GM21526 (cell line): Measurements from ENCODE around the gene FGFR1OP2.
"Not testable (repeated sequence)": the region's sequence is repeated elsewhere in the genome, so short reads cannot be mapped to it uniquely, and the experiment has no call there.

Experiments
- ATAC-seq: cut with Tn5 transposase; IDR thresholded peaks from one replicate; pipeline ENCODE4 v1.9.1; 2021; ENCODE audit warnings: moderate library complexity; ENCODE audit not compliant: unreplicated experiment, low FRiP score

FGFR1OP2 gene

DNA sequence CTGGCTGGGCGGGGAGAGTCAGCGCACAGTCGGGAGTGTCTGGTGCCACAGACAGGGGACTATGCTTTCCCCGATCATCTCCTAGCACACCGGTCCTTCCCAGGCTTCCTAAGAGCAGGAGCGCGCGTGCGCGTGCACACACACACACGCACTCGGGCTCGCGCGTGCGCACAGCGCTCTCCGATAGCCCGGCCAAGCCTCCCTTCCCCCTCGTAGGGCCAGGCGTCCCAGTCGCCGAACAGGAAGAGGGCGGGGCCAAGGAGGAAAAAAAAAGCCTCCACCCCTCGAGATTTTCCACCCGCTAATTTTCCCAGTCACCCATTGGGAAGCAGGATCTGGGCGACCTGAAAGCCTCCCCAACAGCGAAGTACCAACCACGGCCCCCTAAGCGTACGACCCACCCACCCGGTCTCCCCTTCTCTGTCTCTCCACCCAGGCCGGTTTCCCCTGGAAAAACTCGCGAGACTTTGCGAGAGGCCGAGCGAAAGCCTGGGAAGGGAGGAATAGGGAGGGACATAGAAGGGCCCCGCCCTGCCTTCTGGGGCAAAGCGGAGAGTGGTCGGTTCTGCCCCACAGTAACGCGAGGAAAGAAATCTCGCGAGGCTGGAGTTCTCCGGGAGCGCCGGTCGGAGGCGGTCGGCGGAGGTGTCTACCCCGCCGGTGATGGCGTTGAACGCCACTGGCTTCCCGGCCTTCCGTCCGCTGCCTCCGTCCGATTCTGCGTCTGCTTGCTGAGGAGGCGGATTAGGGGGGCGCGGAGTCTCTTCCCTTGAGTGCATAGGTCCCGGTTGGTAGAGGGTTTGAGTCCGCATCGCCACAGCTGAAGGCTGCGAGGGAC lies at the start of gene FGFR1OP2, which contains the start of gene INTS13:
Gene FGFR1OP2, plus strand, starts transcription at position 608 of the 838 bp plus-strand sequence. CDS start 15,689 bp downstream, outside the sequence.
Gene INTS13, minus strand, starts transcription at position 119 of the 838 bp plus-strand sequence. CDS start 1,178 bp downstream, outside the sequence.
- peak; percentile 77 for ATAC-seq

DNA sequence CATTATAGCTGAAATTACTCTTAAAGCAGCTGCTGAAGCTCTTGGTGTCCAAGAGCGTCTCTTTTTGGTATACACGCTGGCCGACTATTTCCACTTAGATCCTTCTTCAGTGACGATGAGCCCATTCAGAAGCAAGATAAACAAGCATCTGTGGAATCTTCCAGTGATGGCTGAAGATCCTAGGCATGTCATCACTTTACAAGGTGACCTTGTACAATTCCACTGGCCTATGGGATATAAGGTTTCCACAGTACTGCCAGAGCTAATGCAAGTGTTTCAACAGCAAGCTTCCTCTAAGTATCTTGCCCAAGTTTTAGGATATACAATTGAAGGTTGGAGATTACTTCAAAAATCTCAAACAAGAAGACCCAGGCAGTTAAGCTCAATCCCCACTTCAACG lies 47.5 kb upstream of the FGFR1OP2 start:
- no peak for ATAC-seq

DNA sequence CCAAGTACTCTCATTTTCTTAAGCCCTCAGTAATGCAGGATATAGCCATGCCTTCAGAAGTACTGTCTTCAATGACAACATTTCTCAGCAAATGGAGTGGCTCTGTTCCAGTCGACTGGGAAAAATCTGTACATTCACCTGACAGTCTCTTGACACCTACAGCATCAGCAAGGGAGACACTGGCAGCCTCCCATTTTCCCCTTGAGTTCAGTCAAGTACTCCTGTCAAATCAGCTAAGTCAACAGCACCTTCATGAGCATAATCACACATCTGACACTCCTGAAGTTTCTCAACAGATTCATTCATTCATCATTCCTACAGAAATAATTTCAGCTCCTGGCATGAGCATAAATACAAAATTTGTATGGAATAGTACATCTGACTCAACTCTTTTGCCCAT lies 46.6 kb upstream of the FGFR1OP2 start:
- ATAC-seq: no peak

DNA sequence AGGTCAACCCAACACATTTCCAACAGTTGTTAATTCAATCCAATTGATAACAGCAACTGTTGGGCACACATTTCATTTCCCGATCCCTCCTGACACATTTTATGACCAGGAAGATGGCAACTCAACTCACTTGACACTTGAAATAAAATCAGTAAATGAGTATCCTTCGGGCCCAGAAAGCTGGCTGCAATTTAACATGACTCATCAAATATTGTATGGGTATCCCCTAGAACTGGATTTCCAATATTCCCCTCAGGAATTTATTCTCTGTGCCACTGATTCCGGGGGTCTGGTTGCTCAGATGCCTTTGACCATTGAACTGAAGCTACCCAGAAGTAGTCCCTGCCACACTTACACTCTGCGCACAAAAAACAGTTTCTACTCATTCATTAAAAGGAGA lies 42.6 kb upstream of the FGFR1OP2 start:
- ATAC-seq: no peak

DNA sequence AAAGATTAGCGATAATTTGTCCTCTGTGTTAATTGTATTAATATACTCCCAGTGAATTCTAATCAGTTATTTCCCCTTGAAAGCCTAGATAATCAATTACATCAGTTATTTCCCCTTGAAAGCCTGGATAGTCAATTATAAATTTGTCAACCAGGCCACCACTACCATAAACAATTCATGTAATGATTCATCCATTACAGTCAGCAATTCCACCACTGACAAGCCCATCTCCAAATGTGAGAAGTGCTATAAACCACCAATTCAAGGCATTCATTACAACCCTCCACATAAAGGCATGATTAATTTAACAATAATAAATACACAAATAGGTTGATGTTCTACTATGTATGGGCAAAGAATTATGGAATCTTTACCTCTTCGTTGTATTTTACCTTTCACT lies 41.4 kb upstream of the FGFR1OP2 start:
- ATAC-seq: no peak

DNA sequence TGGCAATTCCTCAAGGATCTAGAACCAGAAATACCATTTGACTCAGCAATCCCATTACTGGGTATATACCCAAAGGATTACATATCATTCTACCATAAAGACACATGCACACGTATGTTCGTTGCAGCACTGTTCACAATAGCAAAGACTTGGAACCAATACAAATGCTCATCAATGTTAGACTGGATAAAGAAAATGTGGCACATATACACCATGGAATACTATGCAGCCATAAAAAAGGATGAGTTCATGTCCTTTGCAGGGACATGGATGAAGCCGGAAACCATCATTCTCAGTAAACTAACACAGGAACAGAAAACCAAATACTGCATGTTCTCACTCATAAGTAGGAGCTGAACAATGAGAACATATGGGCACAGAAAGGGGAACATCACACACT lies 34.9 kb upstream of the FGFR1OP2 start:
- not testable (repeated sequence) for ATAC-seq

DNA sequence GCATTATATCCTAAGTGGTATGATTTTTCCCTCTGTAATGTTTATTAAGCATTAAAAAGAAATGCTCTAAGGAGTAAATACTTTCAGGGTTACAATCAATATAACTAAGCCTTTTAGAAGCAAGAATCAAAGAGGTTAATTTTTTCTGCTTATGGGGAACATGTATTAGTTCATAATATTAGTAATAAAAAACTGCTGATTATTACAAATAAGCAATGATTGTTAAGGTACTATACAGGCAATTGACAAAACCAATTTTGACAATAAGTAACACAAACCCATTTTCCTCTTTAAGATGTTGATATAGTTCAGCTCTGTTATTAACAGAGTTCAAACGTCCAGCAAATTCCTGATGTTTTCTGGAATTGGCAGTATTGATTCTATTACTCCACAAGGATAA lies 32.2 kb upstream of the FGFR1OP2 start:
- no peak for ATAC-seq

DNA sequence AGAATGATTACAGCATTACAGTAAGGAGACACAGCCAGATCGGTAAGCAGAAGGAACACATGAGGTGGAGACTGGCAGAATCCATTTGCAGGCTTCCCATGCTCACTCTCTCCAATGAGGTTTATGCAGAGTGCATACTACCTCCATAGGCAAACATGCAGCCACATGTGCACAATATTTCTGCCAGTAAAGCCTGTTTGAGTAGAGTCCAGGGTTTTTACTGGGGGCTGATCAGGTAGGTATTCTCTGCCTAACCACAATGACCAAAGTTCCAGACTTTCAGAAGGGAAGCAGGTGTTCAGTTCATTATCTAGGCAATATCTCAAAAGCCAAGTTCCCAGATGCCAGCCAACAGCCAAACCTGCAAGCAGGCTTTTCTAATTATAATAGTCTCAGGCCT lies 31.6 kb upstream of the FGFR1OP2 start:
- ATAC-seq: no peak

DNA sequence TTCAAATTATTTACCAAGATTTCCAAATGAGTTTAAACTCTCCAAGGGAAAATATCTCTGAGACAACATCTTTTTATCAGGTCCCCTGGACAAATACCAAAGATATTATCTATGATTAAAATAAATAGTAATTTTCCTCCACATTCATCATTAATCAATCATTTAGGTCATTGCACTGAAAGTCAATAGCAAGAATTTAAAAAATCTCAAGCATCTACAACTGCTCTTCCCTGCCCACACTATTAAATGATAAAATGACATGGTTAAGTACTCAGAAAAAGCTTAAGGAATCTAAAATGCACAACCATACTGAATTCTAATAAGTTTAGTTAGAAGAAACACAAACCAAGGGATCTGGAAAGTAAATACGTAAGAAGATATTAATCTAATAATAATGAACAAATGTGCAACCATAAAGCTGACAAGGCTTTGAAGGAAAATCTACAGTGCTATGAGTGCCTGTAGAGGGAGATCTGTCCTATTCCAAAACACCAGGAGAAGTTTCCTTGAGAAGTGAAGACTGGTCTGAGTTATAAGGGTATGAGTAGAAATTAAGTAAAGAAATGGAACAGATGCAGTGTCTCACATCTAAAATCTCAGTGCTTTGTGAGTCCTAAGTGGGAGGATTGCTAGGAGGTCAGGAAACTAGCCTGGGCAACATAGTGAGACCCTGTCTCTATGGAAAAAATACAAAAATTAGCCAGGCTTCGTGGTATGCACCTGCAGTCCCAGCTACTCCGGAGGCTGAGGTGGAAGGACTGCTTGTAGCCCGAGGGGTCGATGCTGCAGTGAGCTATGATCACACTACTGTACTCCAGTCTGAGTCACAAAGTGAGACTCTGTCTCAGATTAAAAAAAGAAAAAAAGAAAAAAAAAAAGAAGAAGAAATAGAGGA lies 19.7 kb upstream of the FGFR1OP2 start:
- no peak for ATAC-seq

DNA sequence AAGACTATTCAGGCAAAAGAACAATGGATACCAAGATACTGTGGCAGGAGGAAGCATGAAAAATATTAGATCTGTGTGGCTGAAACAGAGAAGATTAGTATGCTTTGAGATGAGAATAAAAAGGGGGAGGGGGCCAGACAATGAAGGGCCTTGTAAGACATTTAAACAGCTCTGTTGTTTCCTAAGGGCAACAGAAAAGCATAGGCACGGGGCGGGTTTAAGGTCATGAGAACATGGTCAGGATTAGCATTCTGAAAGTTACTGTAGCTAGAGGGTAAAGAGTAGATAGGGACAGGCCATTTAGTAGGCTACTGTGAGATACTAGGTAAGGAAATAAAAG lies 19.1 kb upstream of the FGFR1OP2 start:
- ATAC-seq: no peak

DNA sequence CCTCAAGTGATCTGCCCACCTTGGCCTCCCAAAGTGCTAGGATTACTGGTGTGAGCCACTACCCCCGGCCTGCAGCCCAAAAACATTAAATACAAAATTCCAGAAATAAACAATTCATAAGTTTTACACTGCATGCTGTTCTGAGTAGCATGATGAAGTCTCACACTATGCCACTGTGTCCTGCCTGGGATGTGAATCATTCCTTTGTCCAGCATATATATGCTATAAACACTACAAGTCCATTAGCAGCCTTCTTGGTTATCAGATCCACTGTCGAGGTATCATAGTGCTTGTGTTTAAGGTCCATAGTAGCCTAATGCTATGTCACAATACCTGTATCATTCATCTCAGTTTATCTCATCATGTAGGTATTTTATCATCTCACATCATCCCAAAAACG lies 16.4 kb upstream of the FGFR1OP2 start:
- no peak for ATAC-seq

DNA sequence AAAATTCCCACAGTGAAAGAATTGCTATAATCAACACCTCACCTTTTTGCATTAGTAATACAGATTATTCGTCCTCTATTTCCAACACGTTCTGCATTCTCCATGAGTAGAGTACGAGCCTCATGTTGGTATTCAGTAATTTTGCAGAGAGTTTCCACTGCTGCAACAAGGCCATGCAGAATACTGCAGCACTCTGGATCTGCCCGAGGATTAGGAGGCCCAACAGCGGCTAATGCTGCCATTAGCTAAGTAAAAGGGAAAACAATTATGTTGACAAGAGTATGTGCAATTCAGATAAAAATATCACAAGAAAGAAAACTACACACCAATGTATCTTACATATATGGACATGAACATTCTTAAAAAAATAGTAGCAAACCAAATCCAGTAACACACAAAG lies 9.6 kb upstream of the FGFR1OP2 start:
- no peak for ATAC-seq

DNA sequence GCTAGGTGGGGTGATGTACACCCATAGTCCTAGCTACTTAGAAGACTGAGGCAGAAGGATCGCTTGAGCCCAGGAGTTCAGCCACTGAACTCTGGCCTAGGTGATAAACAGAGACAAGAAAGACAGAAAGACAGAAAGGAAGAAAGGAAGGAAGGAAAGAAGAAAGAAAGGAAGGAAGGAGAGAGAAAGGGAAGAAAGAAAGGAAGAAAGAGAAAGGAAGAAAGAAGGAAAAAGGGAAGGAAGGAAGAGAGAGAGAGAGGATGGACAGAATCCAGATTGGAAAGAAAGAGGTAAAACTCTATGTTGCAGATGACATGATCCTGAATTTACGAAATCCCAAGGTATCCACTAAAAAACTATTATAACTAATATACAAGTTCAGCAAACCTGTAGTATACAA lies 8.7 kb upstream of the FGFR1OP2 start:
- no peak for ATAC-seq

DNA sequence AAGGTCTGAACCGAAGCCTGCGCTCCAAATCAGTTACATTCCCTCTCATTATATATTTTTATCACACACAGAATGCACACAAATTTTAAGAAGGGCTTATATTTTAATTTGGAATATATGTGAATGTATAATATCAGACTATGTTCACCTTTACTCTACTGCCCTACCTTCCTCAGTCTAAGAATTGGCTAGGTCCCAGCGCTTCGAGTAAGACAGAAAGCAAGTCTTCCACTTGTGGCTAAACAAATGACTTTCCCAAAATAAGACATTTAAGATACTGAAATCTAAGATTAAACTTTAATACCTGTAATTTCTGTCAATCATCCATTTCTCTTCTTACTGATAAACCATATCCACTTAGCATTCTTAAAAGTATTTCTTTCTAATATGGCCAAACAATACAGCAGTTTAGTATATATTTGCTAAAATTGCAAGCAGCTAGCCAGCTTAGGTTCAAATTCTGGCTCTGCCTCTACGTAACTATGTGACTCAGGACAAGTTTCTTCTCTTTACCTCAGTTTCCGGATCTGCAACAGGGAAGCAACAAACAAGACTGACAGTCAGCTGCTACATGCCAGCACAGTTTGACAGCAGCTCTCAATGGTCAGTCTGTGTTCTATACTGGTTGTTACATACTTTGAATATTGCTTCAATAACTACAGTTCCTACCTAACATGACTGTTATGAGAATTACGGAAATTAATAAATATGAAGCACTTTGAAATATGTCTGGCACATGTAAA lies 2.5 kb upstream of the FGFR1OP2 start:
- ATAC-seq: no peak

DNA sequence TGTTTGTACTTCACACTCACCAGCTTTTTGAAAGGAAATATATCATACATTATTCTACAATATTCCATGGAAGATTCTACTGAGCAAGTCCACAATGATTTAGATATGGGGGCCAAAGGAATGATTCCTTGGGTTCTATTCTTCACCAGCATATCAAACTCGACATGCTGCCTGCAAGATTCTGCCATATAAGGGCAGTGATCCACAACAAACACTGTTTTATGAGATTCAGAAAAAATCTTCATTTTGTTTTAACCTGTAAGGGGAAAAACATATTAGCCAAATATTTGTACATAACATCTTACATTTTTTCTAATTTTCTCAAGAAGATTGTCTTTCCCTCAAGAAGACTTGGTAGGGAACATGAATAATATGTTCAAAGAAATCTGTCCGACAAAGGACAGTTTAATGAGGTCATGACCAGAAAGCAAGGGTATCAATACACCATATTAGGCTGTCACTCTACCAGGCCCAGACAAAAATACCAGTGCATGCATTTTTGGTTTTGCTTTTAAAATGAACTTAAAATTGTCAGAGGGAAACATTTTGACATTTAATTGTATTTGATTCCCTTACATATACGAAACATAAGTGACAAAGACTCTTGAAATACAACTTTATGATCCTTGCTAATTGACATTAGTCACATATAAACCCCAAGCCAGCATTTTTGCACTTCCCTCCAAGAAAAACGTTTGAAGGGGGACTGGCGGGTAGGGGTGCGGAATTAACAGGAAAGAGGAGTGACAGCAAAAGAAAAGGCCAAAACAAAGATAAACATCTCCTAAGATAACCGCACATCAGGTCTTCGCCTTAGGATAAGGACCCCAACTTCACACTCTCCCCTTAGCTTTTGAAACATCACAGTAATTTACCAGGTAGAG lies 1.5 kb upstream of the FGFR1OP2 start:
- no peak for ATAC-seq

DNA sequence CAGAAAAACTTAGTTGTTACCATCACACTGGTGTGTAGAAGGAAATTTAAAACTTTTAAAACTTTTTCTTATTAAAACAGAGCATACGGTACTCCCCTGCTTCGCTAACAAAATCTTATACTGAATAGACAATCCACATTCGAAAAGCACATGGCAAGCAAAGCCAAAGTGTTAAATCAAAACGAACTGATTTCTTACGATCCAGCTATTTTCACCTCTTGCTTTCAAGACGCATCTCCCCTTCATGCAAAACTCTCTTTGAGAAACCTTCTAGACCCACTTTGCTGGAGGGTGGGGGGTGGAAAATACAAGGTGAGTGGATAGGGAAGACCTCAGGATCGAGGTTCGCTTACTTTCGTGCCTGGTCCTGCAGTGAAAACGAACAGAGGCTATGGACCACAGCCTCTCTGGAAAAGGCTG lies 817 bp upstream of the FGFR1OP2 start:
- ATAC-seq: no peak

DNA sequence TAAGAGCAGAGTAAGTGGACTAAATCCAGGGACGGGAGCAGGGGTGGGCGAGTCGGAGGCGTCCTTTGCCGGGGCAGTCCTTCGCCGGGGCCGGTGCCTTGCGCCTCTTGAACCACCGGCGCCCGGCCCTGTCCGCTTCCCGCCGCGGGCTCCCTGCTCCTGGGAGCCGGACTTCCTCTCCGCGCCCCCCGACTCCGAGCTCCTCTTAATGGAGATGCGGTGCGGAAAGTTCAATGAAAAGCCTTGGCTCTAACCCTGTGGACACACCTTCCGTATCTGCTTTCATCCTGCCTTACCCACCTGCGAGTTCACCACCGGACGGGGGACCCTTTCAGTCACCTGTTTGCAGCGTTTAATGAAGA lies 412 bp downstream of the FGFR1OP2 start:
- ATAC-seq: peak; percentile 15

DNA sequence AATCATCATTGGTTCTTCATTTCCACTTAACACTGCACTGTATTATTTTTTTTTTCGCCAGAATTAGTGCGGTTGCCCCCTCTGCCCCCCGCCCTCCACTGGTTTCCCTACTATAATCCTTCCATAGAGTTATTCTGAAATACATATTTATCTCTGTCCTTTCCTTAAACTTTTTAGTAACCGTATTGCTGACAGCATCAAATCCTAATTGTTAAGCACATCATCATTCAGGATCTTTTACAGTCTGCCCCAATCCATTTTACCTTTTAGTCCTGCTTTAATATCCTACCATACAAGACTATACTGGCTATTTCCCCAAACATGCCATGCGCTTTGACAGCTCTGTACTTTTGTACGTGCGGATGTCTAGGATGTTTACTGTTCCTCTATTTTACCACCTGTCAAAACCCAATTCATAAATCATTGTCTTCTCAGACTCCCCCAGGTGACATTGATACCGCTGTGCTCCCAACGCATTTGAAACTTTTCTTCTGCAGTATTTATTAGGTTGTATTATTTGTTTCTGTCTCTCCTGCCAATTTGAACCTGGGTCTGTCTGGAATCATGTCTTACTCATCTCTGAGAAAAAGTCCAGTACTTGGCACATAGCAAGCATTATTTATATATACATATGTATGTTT lies 1.0 kb downstream of the FGFR1OP2 start:
- no peak for ATAC-seq

DNA sequence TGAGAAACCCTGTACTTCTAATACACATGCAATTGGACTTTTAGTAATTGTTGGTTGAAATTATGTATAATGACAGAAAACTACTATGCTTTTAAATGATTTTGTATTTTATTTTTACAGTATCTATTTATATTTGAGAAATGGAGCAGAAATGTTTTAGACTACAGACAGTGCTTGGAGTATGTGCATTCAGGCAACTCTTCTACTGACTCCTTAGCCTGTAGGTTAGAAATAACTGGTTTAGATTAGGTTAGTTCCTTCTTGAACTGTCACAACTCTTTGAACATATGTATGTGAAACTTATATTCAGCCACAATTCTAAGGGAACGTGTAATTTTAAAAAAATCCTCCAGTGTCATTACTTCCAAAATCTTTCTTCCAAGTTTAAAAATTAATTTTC lies 1.7 kb downstream of the FGFR1OP2 start:
- ATAC-seq: no peak
